Left ventricle myocardium inferior (tissue), 1 donor: ENCODE data around the gene KCND3. TPM values are rescaled to one million over a fixed set of nuclear protein-coding genes. Genes with fewer than 3 reads are reported as not detected.

Source experiments
- DNase-seq: peaks from one replicate; pipeline ENCODE4 v3.0.0-alpha.2; 2020
- H3K27ac ChIP-seq: fragments of 200-600 bp; replicated peaks from 2 replicates; pipeline ENCODE4 v1.8.0; 2021
- H3K27me3 ChIP-seq: fragments of 200-600 bp; 2 replicates; pipeline ENCODE4 v1.8.0; 2021; ENCODE audit warnings: low read depth
- H3K36me3 ChIP-seq: fragments of 200-600 bp; 2 replicates; pipeline ENCODE4 v1.8.0; 2021
- H3K4me1 ChIP-seq: fragments of 200-600 bp; 2 replicates; pipeline ENCODE4 v1.8.0; 2021
- H3K4me3 ChIP-seq: fragments of 200-600 bp; 2 replicates; pipeline ENCODE4 v1.8.0; 2021; ENCODE audit warnings: mild to moderate bottlenecking, moderate library complexity
- H3K9me3 ChIP-seq: fragments of 200-600 bp; replicated peaks from 2 replicates; pipeline ENCODE4 v1.8.0; 2021
- CTCF ChIP-seq: fragments of 200-600 bp; IDR thresholded peaks from 2 replicates; pipeline ENCODE4 v1.8.0; 2021; ENCODE audit warnings: antibody characterized with exemption, mild to moderate bottlenecking, borderline replicate concordance
- intact Hi-C: fragments of 100-400 bp; cut with micrococcal nuclease; formaldehyde crosslinking; loops from one replicate; pipeline ENCODE4 v1.11.0; 2022
- total RNA-seq: library from RNA; stranded (reverse); fragmentation: NEBNext Ultra II Directional; extraction: Animal tissue kit (Norgen Biotek cat#: 25700); gene quantifications from one replicate; pipeline ENCODE4 v1.2.1, GENCODE V29; 2021
- donor health status: DM: no; HTN: yes; CAD: no; lungs with severe emphysema.

Gene KCND3
- total RNA-seq, 1 donor from 2014 or later = 19.2 TPM

- H3K27ac ChIP-seq = no peak overlapping the region
- peaks cover 8% of the 10 kb centered on the region for H3K4me1 ChIP-seq
- intact Hi-C loops = no loop called here
- TF ChIP-seq CTCF = no peak
- H3K9me3 ChIP-seq = no peaks in the 10 kb centered on the region
- H3K4me3 ChIP-seq = no peak overlapping the region
- DNase-seq = no peak
- H3K27me3 ChIP-seq = no peaks in the 10 kb centered on the region
- H3K36me3 ChIP-seq = peaks cover 16% of the 10 kb centered on the region
These were observed 209.9 kb downstream of the KCND3 start for GRCh38 chr1:111779546-111779945.

GRCh38 chr1:111778541-111779051 lies 210.9 kb downstream of the KCND3 start:
- intact Hi-C loops = no loop called here
- no peak for DNase-seq
- no peak for TF ChIP-seq CTCF
- Histone ChIP-seq H3K9me3 (no peaks in the 10 kb centered on the region), H3K27ac (no peak overlapping the region), H3K4me3 (no peak overlapping the region), H3K27me3 (no peaks in the 10 kb centered on the region), H3K36me3 (peaks cover 20% of the 10 kb centered on the region), H3K4me1 (peaks cover 8% of the 10 kb centered on the region)

- Histone ChIP-seq H3K36me3 (peaks cover 20% of the 10 kb centered on the region), H3K27me3 (no peaks in the 10 kb centered on the region), H3K4me3 (no peak overlapping the region), H3K4me1 (peaks cover 8% of the 10 kb centered on the region), H3K9me3 (no peaks in the 10 kb centered on the region), H3K27ac (no peak overlapping the region)
- TF ChIP-seq CTCF = no peak
- no peak for DNase-seq
- intact Hi-C loops = no loop called here
These were observed 211.4 kb downstream of the KCND3 start for GRCh38 chr1:111778066-111778465.

DNA sequence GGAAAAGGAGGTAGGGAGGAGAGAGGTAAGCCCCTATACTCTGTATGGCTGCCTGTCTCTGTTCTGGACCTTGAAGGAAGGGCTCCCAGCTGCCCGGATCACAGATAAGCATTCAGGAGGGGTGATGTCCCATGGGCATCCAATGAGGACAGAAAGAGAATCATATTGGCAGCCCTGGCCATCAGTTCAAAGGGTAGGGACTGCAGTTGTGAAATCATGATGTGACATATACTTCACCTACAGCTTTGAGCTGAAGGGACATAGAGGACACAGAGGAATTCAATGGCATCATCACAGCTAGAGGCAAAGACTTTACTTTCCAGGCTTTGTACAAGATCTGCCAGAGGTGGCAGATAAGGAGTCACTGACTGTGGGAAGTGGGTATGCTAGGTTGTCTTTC lies 212.2 kb downstream of the KCND3 start:
- Histone ChIP-seq H3K4me1 (peaks cover 8% of the 10 kb centered on the region), H3K27me3 (no peaks in the 10 kb centered on the region), H3K36me3 (peaks cover 20% of the 10 kb centered on the region), H3K27ac (no peak overlapping the region), H3K9me3 (no peaks in the 10 kb centered on the region), H3K4me3 (no peak overlapping the region)
- TF ChIP-seq CTCF = no peak
- DNase-seq = no peak
- intact Hi-C loops = no loop called here

- Histone ChIP-seq H3K27ac (no peak overlapping the region), H3K36me3 (peaks cover 20% of the 10 kb centered on the region), H3K4me1 (peaks cover 8% of the 10 kb centered on the region), H3K27me3 (no peaks in the 10 kb centered on the region), H3K9me3 (no peaks in the 10 kb centered on the region), H3K4me3 (no peak overlapping the region)
- intact Hi-C loops = no loop called here
- no peak for TF ChIP-seq CTCF
- DNase-seq = no peak
These were observed 212.6 kb downstream of the KCND3 start for GRCh38 chr1:111776861-111777260.
